HepG2 (cell line): ENCODE measurements around the gene NOC2L. TPM values are rescaled to one million over a fixed set of nuclear protein-coding genes. Genes with fewer than 3 reads are reported as not detected.

Experiments used
- ATRX ChIP-seq: sonication (generic); formaldehyde crosslinking; IDR thresholded peaks from 2 replicates; pipeline ENCODE4 v1.4.0; 2020; ENCODE audit warnings: missing genetic modification reagents, borderline replicate concordance
- CC2D1A ChIP-seq: sonication (generic); formaldehyde crosslinking; IDR thresholded peaks from 2 replicates; pipeline ENCODE4 v1.8.1; 2023; ENCODE audit warnings: mild to moderate bottlenecking, missing genetic modification reagents
- DNMT3B ChIP-seq: conservative IDR thresholded peaks from 2 replicates; pipeline ENCODE4 v1.6.1; 2016; ENCODE audit warnings: missing biosample characterization, control low read depth
- ELF4 ChIP-seq: sonication (generic); formaldehyde crosslinking; IDR thresholded peaks from 2 replicates; pipeline ENCODE4 v1.5.0; 2020; ENCODE audit warnings: missing genetic modification reagents, mild to moderate bottlenecking, moderate library complexity, borderline replicate concordance
- HNF4G ChIP-seq, 2 experiments: sonication (generic) in 1 of 2; formaldehyde crosslinking in 1 of 2; IDR thresholded peaks; 2 replicates each; pipeline versions ENCODE4 v1.4.0 to v1.6.1; 2011 to 2020; ENCODE audit warnings: borderline replicate concordance in 2 of 2, low read depth in 2 of 2, mild to moderate bottlenecking in 2 of 2, low read length in 1 of 2, missing genetic modification reagents in 1 of 2, moderate library complexity in 1 of 2
- HOXA5 ChIP-seq: sonication (generic); formaldehyde crosslinking; IDR thresholded peaks from 2 replicates; pipeline ENCODE4 v1.4.0; 2020; ENCODE audit warnings: missing genetic modification reagents
- KDM1A ChIP-seq: IDR thresholded peaks from 2 replicates; pipeline ENCODE4 v1.6.1; 2016; ENCODE audit warnings: missing compliant biosample characterization
- NR2C2 ChIP-seq: sonication (generic); formaldehyde crosslinking; IDR thresholded peaks from 2 replicates; pipeline ENCODE4 v1.4.0; 2020; ENCODE audit warnings: missing genetic modification reagents, mild to moderate bottlenecking, moderate library complexity, borderline replicate concordance
- PCBP1 ChIP-seq: fragments of 200-400 bp; formaldehyde crosslinking; IDR thresholded peaks from 2 replicates; pipeline ENCODE4 v1.6.1; 2017; ENCODE audit warnings: mild to moderate bottlenecking, low read depth, low read length, borderline replicate concordance
- PHF21A ChIP-seq: sonication (generic); formaldehyde crosslinking; IDR thresholded peaks from 2 replicates; pipeline ENCODE4 v1.5.0; 2020; ENCODE audit warnings: mild to moderate bottlenecking, missing genetic modification reagents
- POLR2G ChIP-seq: fragments of 200-400 bp; formaldehyde crosslinking; IDR thresholded peaks from 2 replicates; pipeline ENCODE4 v1.6.1; 2018; ENCODE audit warnings: mild to moderate bottlenecking, low read depth, low read length, moderate library complexity
- PRPF4 ChIP-seq: fragments of 200-400 bp; formaldehyde crosslinking; IDR thresholded peaks from 2 replicates; pipeline ENCODE4 v1.6.1; 2016; ENCODE audit warnings: low read length, low read depth; ENCODE audit not compliant: poor library complexity, severe bottlenecking
- RFXANK ChIP-seq: IDR thresholded peaks from 2 replicates; pipeline ENCODE4 v1.6.1; 2016
- SAFB2 ChIP-seq: sonication (generic); formaldehyde crosslinking; IDR thresholded peaks from 2 replicates; pipeline ENCODE4 v1.5.1; 2020; ENCODE audit warnings: missing genetic modification reagents, low read depth, mild to moderate bottlenecking, borderline replicate concordance
- SALL1 ChIP-seq: sonication (generic); formaldehyde crosslinking; IDR thresholded peaks from 2 replicates; pipeline ENCODE4 v1.8.0; 2022; ENCODE audit warnings: mild to moderate bottlenecking, missing genetic modification reagents
- SP140L ChIP-seq: sonication (generic); formaldehyde crosslinking; IDR thresholded peaks from 2 replicates; pipeline ENCODE4 v1.4.0; 2020; ENCODE audit warnings: missing genetic modification reagents, borderline replicate concordance
- SSRP1 ChIP-seq: IDR thresholded peaks from 2 replicates; pipeline ENCODE4 v1.6.1; 2016; ENCODE audit warnings: control low read depth
- U2AF2 ChIP-seq: fragments of 200-400 bp; formaldehyde crosslinking; IDR thresholded peaks from 2 replicates; pipeline ENCODE4 v1.6.1; 2017; ENCODE audit warnings: low read depth, mild to moderate bottlenecking, low read length
- ZBTB3 ChIP-seq: sonication (generic); formaldehyde crosslinking; IDR thresholded peaks from 2 replicates; pipeline ENCODE4 v1.4.0; 2020; ENCODE audit warnings: low read depth, mild to moderate bottlenecking, moderate library complexity, missing genetic modification reagents, borderline replicate concordance
- ZBTB8A ChIP-seq: sonication (generic); formaldehyde crosslinking; IDR thresholded peaks from 2 replicates; pipeline ENCODE4 v1.4.0; 2020; ENCODE audit warnings: mild to moderate bottlenecking, low read depth, missing genetic modification reagents, borderline replicate concordance
- ZFAT ChIP-seq: sonication (generic); formaldehyde crosslinking; conservative IDR thresholded peaks from 2 replicates; pipeline ENCODE4 v1.8.1; 2023; ENCODE audit warnings: missing genetic modification reagents, inconsistent platforms
- ZNF18 ChIP-seq: sonication (generic); formaldehyde crosslinking; IDR thresholded peaks from 2 replicates; pipeline ENCODE4 v1.8.0; 2022; ENCODE audit warnings: mild to moderate bottlenecking, missing genetic modification reagents; ENCODE audit not compliant: insufficient replicate concordance
- ZNF530 ChIP-seq: sonication (generic); formaldehyde crosslinking; IDR thresholded peaks from 2 replicates; pipeline ENCODE4 v1.5.0; 2020; ENCODE audit warnings: low read depth, mild to moderate bottlenecking, missing genetic modification reagents
- ZNF563 ChIP-seq: sonication (generic); formaldehyde crosslinking; IDR thresholded peaks from 2 replicates; pipeline ENCODE4 v1.8.0; 2022; ENCODE audit warnings: mild to moderate bottlenecking, moderate library complexity, missing genetic modification reagents
- ZNF773 ChIP-seq: sonication (generic); formaldehyde crosslinking; IDR thresholded peaks from 2 replicates; pipeline ENCODE4 v1.4.0; 2020; ENCODE audit warnings: missing genetic modification reagents, borderline replicate concordance
- ZNF891 ChIP-seq: sonication (generic); formaldehyde crosslinking; IDR thresholded peaks from 2 replicates; pipeline ENCODE4 v1.5.0; 2020; ENCODE audit warnings: mild to moderate bottlenecking, missing genetic modification reagents
- polyA plus RNA-seq, 8 experiments: library from polyadenylated mRNA; depleted of rRNA in 3 of 8; stranded (reverse) in 7 of 8; unstranded in 1 of 8; fragments of >200 nt; fragmentation: Illumina TruSeq in 4 of 8; extraction: Trizol in 4 of 8; gene quantifications; 2 replicates each; pipeline versions ENCODE4 v1.2.1 to v1.2.3, GENCODE V29; 2011 to 2016; ENCODE audit warnings: low read depth in 4 of 8, missing spikeins in 1 of 8, mixed read lengths in 1 of 8; ENCODE audit not compliant: insufficient read depth in 1 of 8
- total RNA-seq, 5 experiments: library from RNA; depleted of rRNA; stranded (reverse); fragments of >200 nt; fragmentation: Illumina TruSeq; extraction: Trizol; gene quantifications; 2 replicates each; pipeline ENCODE4 v1.2.3, GENCODE V29; 2016; ENCODE audit warnings: low read depth in 1 of 5
- TF ChIP-seq, protein P1 (sequence below): sonication (generic); formaldehyde crosslinking; IDR thresholded peaks from 2 replicates; pipeline ENCODE4 v1.4.0; 2020; ENCODE audit warnings: missing genetic modification reagents, borderline replicate concordance

NOC2L gene
- total and polyA plus RNA-seq, 2 of the 13 experiments (the other 11 are each of a cell fraction or from before 2014, with no cell fraction given), result 32.0 to 103 TPM

- TF ChIP-seq, protein P1, sequence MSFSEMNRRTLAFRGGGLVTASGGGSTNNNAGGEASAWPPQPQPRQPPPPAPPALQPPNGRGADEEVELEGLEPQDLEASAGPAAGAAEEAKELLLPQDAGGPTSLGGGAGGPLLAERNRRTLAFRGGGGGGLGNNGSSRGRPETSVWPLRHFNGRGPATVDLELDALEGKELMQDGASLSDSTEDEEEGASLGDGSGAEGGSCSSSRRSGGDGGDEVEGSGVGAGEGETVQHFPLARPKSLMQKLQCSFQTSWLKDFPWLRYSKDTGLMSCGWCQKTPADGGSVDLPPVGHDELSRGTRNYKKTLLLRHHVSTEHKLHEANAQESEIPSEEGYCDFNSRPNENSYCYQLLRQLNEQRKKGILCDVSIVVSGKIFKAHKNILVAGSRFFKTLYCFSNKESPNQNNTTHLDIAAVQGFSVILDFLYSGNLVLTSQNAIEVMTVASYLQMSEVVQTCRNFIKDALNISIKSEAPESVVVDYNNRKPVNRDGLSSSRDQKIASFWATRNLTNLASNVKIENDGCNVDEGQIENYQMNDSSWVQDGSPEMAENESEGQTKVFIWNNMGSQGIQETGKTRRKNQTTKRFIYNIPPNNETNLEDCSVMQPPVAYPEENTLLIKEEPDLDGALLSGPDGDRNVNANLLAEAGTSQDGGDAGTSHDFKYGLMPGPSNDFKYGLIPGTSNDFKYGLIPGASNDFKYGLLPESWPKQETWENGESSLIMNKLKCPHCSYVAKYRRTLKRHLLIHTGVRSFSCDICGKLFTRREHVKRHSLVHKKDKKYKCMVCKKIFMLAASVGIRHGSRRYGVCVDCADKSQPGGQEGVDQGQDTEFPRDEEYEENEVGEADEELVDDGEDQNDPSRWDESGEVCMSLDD (CRISPR knock-in tag), result peak; percentile 80
- TF ChIP-seq ZBTB3 (CRISPR knock-in tag), result 0 out of 2 replicates have a peak, but pooled peaks have one; percentile 32
- TF ChIP-seq SSRP1 (CRISPR knock-in tag), result no peak; the same call in 1 of the 2 replicates
- TF ChIP-seq RFXANK (CRISPR knock-in tag), result no peak
- TF ChIP-seq SALL1 (CRISPR knock-in tag), result peak; percentile 65
- peak; percentile 81; the same call in 1 of the 2 replicates for TF ChIP-seq KDM1A (CRISPR knock-in tag)
- TF ChIP-seq HNF4G (IDR thresholded peaks at IDR 0.05; ENCODE audit: borderline replicate concordance, low read depth, low read length), result no peak
- no peak for TF ChIP-seq HNF4G (CRISPR knock-in tag; IDR thresholded peaks at IDR 0.05; ENCODE audit: borderline replicate concordance, low read depth)
- TF ChIP-seq SP140L (CRISPR knock-in tag), result no peak
- TF ChIP-seq ELF4 (CRISPR knock-in tag), result no peak
- TF ChIP-seq ZNF773, result no peak
- no peak for TF ChIP-seq PRPF4
- peak; percentile 76 for TF ChIP-seq NR2C2
- peak; percentile 68; the same call in 1 of the 2 replicates for TF ChIP-seq SAFB2
- TF ChIP-seq ZNF891 (CRISPR knock-in tag), result peak; percentile 78
- 0 out of 2 replicates have a peak, but pooled peaks have one; percentile 22 for TF ChIP-seq HOXA5 (CRISPR knock-in tag)
- TF ChIP-seq CC2D1A (CRISPR knock-in tag), result no peak
- TF ChIP-seq ZBTB8A (CRISPR knock-in tag), result no peak
- peak; percentile 85 for TF ChIP-seq POLR2G
- TF ChIP-seq ZFAT, result 0 out of 2 replicates have a peak, but pooled peaks have one; percentile 35
- TF ChIP-seq U2AF2, result no peak
- no peak for TF ChIP-seq ATRX (CRISPR knock-in tag)
- TF ChIP-seq ZNF563, result peak; percentile 73
- peak; percentile 56 for TF ChIP-seq ZNF18
- TF ChIP-seq ZNF530 (CRISPR knock-in tag), result no peak
- TF ChIP-seq PHF21A (CRISPR knock-in tag), result no peak
- TF ChIP-seq DNMT3B (CRISPR knock-in tag), result no peak
- no peak for TF ChIP-seq PCBP1
Measured at GRCh38 chr1:1000357-1001056, 41.5 kb upstream of the NOC2L start (continued).
